Fibroblast of the aortic adventitia (primary cell): Measurements from ENCODE around the gene ITPRIPL1. TPM values are rescaled to one million over a fixed set of nuclear protein-coding genes. Genes with fewer than 3 reads are reported as not detected.

Source experiments
- DNase-seq: peaks from one replicate; pipeline ENCODE4 v3.0.0-alpha.2; 2010; ENCODE audit warnings: low read depth
- H3K4me3 ChIP-seq: 2 replicates; pipeline ENCODE4 v1.5.1; 2011; ENCODE audit warnings: low read depth, mild to moderate bottlenecking, control low read depth, low read length, moderate library complexity
- total RNA-seq: library from RNA; depleted of rRNA; stranded (reverse); fragments of >200 nt; gene quantifications from 2 replicates; pipeline ENCODE4 v1.2.3, GENCODE V29; 2012; ENCODE audit warnings: low replicate concordance
- TF ChIP-seq, protein P1 (sequence below): IDR thresholded peaks from 2 replicates; pipeline ENCODE4 v1.5.1; 2011; ENCODE audit warnings: mild to moderate bottlenecking, low read length, control low read depth, inconsistent platforms; ENCODE audit not compliant: insufficient read depth

The ITPRIPL1 gene
- total RNA-seq, 1 donor, result 2.5 TPM

GRCh38 chr2:96329456-96329855, 4.3 kb downstream of the ITPRIPL1 start:
- DNase-seq, result peak; percentile 81

DNA sequence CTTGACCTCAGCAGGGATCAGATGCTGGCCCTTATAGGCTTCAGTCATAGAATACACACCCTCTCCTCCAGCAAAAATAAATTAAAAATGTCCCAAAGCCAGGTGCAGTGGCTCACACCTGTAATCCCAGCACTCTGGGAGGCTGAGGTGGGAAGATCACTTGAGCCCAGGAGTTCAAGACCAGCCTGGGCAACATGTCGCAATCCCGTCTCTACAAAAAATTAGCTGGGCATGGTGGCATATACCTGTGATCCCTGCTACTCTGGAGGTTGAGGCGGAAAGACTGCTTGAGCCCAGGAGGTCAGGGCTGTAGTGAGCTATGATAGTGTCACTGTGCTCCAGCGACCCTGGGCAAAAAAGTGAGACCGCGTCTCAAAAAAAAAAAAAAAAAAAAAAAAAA, 4.8 kb downstream of the ITPRIPL1 start:
- H3K4me3 ChIP-seq, result no peak overlapping the region
- DNase-seq, result no peak
- TF ChIP-seq, protein P1, sequence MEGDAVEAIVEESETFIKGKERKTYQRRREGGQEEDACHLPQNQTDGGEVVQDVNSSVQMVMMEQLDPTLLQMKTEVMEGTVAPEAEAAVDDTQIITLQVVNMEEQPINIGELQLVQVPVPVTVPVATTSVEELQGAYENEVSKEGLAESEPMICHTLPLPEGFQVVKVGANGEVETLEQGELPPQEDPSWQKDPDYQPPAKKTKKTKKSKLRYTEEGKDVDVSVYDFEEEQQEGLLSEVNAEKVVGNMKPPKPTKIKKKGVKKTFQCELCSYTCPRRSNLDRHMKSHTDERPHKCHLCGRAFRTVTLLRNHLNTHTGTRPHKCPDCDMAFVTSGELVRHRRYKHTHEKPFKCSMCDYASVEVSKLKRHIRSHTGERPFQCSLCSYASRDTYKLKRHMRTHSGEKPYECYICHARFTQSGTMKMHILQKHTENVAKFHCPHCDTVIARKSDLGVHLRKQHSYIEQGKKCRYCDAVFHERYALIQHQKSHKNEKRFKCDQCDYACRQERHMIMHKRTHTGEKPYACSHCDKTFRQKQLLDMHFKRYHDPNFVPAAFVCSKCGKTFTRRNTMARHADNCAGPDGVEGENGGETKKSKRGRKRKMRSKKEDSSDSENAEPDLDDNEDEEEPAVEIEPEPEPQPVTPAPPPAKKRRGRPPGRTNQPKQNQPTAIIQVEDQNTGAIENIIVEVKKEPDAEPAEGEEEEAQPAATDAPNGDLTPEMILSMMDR, result no peak

More at GRCh38 chr2:96329456-96329855, 4.3 kb downstream of the ITPRIPL1 start:
- no peak overlapping the region for H3K4me3 ChIP-seq
- TF ChIP-seq, protein P1, result no peak

GRCh38 chr2:96330407-96330806, 5.3 kb downstream of the ITPRIPL1 start:
- TF ChIP-seq, protein P1, result no peak
- peak; percentile 68 for DNase-seq
- no peak overlapping the region for H3K4me3 ChIP-seq

GRCh38 chr2:96333708-96334107, 8.6 kb downstream of the ITPRIPL1 start:
- H3K4me3 ChIP-seq, result no peak overlapping the region
- TF ChIP-seq, protein P1, result no peak
- DNase-seq, result no peak

- DNase-seq, result no peak
- H3K4me3 ChIP-seq, result peak overlapping the region; percentile 88
- TF ChIP-seq, protein P1, result no peak
Measured at GRCh38 chr2:96336104-96336775, 11.1 kb downstream of the ITPRIPL1 start.

GRCh38 chr2:96336873-96337272, 11.8 kb downstream of the ITPRIPL1 start:
- no peak for DNase-seq
- H3K4me3 ChIP-seq, result no peak overlapping the region
- TF ChIP-seq, protein P1, result no peak
